HFFc6 (cell line): ENCODE data around the gene TAF5L. TPM values are rescaled to one million over a fixed set of nuclear protein-coding genes. Genes with fewer than 3 reads are reported as not detected.
A peak's percentile ranks its signal among the peaks of the same experiment; 100 is the strongest.
"Not testable (repeated sequence)": the region's sequence is repeated elsewhere in the genome, so short reads cannot be mapped to it uniquely, and the experiment has no call there.

ENCODE experiments used
- DNase-seq: peaks from one replicate; pipeline ENCODE4 v3.0.0-alpha.2; 2018
- H3K27ac Mint-ChIP-seq: 2 replicates; pipeline ENCODE4 v1.8.0; 2020; ENCODE audit warnings: mild to moderate bottlenecking, mixed read lengths
- H3K27me3 Mint-ChIP-seq: 2 replicates; pipeline ENCODE4 v1.8.0; 2021; ENCODE audit warnings: mild to moderate bottlenecking, moderate library complexity, mixed read lengths; ENCODE audit not compliant: insufficient read depth
- H3K36me3 Mint-ChIP-seq: 2 replicates; pipeline ENCODE4 v1.8.0; 2021; ENCODE audit warnings: low read depth, mixed read lengths
- H3K4me1 Mint-ChIP-seq: 2 replicates; pipeline ENCODE4 v1.8.0; 2020; ENCODE audit warnings: low read depth, mixed read lengths
- H3K4me3 Mint-ChIP-seq: 2 replicates; pipeline ENCODE4 v1.8.0; 2020; ENCODE audit warnings: mild to moderate bottlenecking, moderate library complexity, mixed read lengths
- H3K9me3 Mint-ChIP-seq: 2 replicates; pipeline ENCODE4 v1.8.0; 2020; ENCODE audit warnings: mild to moderate bottlenecking, mixed read lengths
- CTCF ChIP-seq: fragments of 200-600 bp; sonication (generic); IDR thresholded peaks from 2 replicates; pipeline ENCODE4 v1.5.0; 2021; ENCODE audit warnings: antibody characterized with exemption, mild to moderate bottlenecking
- total RNA-seq, 6 experiments: library from RNA; stranded (reverse); fragmentation: NEBNext Ultra II Directional; extraction: Animal tissue kit (Norgen Biotek cat#: 25700); gene quantifications; 2 replicates in 1 of 6; 3 replicates in 5 of 6; pipeline ENCODE4 v1.2.3, GENCODE V29; 2021

Gene TAF5L
- total RNA-seq, 6 experiments from 2014 or later, result 17.6 to 20.7 (median 20.3) TPM

DNA sequence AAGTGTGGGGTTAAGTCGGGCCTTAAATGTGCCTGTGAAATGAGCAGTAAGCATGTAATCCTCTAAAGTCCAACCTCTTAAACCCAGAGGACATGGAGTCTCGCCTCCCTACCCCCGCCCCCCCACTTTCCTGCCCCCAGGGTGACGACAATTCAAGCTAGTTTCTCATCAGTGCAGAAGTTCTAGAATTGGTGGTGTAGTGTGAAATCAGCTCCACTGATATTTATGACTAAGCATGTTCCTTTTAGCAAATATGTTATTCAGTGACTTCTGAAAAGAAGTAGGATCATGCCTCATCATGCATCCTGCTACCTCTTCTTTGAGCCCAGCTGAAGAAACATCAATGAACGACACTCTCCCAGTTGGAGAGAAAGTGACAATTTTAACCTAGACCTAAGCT, 64.8 kb downstream of the TAF5L start:
- no peak for TF ChIP-seq CTCF
- Mint-ChIP-seq H3K27ac (no peak overlapping the region), H3K9me3 (no peaks in the 10 kb centered on the region), H3K36me3 (no peaks in the 10 kb centered on the region), H3K4me1 (peaks cover 32% of the 10 kb centered on the region), H3K27me3 (no peaks in the 10 kb centered on the region; the same call in 1 of the 2 replicates), H3K4me3 (no peak overlapping the region)
- no peak for DNase-seq

GRCh38 chr1:229560124-229560523, 65.8 kb downstream of the TAF5L start:
- not testable (repeated sequence) for H3K9me3 Mint-ChIP-seq, H3K4me3 Mint-ChIP-seq, DNase-seq, H3K27me3 Mint-ChIP-seq, H3K36me3 Mint-ChIP-seq, H3K27ac Mint-ChIP-seq
- peaks cover 39% of the 10 kb centered on the region for H3K4me1 Mint-ChIP-seq

- not testable (repeated sequence) for H3K9me3 Mint-ChIP-seq, H3K36me3 Mint-ChIP-seq
- H3K27ac Mint-ChIP-seq, result peak overlapping the region; percentile 76
Observed at GRCh38 chr1:229559336-229559801, 66.6 kb downstream of the TAF5L start.

DNA sequence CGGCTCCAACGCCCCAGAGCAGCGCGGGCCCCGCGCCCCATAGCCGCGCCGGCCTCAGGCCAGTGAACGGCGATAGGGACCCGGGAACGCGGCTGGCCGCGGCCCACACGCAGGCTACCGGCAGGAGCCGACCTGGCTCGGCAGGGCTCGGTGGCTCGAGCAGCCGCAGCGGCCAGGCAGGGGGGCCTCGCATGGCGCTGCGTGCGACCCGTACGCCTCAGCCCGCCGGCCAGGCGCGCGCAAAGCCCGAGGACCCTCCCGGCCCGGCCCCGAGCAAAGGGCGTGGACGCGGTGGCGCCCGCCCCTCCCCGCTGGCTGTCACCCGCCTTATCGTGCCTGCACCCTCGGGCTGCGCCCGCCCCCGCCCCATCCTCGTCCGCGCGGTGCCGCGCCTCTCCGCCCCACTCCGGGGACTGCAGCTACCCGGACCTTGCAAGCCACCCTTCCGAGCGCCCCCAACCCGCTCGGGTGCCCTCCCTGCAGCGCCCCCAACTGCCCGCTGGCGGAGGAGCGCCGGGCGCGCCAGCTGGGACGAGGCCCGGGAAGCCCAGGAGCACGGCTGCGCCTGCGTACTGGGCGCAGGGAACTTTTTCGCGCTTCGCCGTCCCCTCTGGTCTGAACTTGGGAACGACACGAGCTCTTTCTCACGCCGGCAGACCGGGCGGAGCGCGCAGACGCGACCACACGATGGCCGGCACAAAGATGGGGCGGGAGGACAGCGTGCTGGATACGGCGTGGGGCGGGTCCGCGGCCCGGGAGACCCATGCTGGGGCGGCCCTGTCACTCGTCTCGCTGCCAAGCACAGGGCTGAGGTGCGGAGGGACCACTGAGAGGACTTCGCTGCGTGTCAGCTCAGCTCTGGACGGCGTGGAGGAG, 67.2 kb downstream of the TAF5L start, which contains the start of gene ABCB10:
Gene ABCB10 (minus strand): TSS at position 248 of the 876 bp plus-strand sequence. CDS start 55 bp downstream, at position 193.
- Mint-ChIP-seq H3K4me1 (peaks cover 52% of the 10 kb centered on the region), H3K27ac (peak within 1 kb of the TSS; percentile 76), H3K27me3 (no peaks in the 10 kb centered on the region; the same call in 1 of the 2 replicates), H3K36me3 (no peaks in the 10 kb centered on the region), H3K9me3 (no peaks in the 10 kb centered on the region), H3K4me3 (peak within 1 kb of the TSS; percentile 92)
- DNase-seq, result peak; percentile 94
- peak; percentile 89 for TF ChIP-seq CTCF

More at GRCh38 chr1:229559336-229559801, 66.6 kb downstream of the TAF5L start:
- not testable (repeated sequence) for H3K27me3 Mint-ChIP-seq, DNase-seq
- peaks cover 46% of the 10 kb centered on the region for H3K4me1 Mint-ChIP-seq
- peak overlapping the region; percentile 92 for H3K4me3 Mint-ChIP-seq

- H3K9me3 Mint-ChIP-seq, result no peaks in the 10 kb centered on the region
- no peaks in the 10 kb centered on the region; the same call in 1 of the 2 replicates for H3K27me3 Mint-ChIP-seq
- H3K27ac Mint-ChIP-seq, result peak overlapping the region; percentile 70
- H3K4me3 Mint-ChIP-seq, result peak overlapping the region; percentile 91
- no peaks in the 10 kb centered on the region for H3K36me3 Mint-ChIP-seq
- peak; percentile 7 for DNase-seq
- no peak for TF ChIP-seq CTCF
- H3K4me1 Mint-ChIP-seq, result peaks cover 47% of the 10 kb centered on the region
Observed at GRCh38 chr1:229557913-229558414, 68.0 kb downstream of the TAF5L start.

DNA sequence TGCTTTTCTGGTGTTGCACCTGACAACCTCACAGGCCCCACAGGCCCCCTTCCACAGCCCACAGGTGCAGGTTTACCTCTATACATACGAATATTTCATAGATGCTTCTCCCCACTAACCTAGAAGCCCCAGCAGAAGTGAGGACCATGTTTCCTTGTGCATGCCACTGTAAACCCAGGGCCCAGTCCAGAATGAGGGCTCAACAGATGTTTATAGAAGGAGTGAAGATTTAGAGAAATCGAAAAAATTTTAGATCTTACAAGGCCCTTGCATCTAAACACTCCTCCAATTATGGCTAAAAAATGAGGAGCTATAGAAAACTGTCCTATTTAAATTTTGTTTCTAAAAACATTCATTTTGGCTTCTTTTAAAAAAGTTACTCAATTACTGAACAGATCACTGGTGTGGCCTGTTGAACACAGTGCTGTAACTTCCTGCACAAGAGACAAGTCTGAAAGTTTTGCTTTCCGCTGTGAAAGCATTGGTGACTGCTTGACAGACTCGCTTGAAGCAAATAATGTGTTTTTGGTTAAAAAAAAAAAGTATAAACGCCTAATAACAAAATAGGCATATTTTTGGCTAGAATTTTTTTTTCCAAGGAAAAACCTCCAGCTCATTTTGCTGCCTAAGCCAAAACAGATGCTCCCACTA, 68.6 kb downstream of the TAF5L start:
- no peaks in the 10 kb centered on the region for H3K36me3 Mint-ChIP-seq
- TF ChIP-seq CTCF, result no peak
- H3K4me3 Mint-ChIP-seq, result peak overlapping the region; percentile 91
- peak; percentile 17 for DNase-seq
- H3K27me3 Mint-ChIP-seq, result no peaks in the 10 kb centered on the region; the same call in 1 of the 2 replicates
- peaks cover 43% of the 10 kb centered on the region for H3K4me1 Mint-ChIP-seq
- H3K27ac Mint-ChIP-seq, result peak overlapping the region; percentile 70
- H3K9me3 Mint-ChIP-seq, result no peaks in the 10 kb centered on the region
